Uterus (tissue), 4 donors: ENCODE results near the gene MAPT. TPM values are rescaled to one million over a fixed set of nuclear protein-coding genes. Genes with fewer than 3 reads are reported as not detected.

Experiments
- DNase-seq, 2 donors: peaks; one replicate each; pipeline ENCODE4 v3.0.0-alpha.2; 2019 to 2020
- H3K27ac ChIP-seq, 2 donors: fragments of 200-600 bp; sonication (generic); 1 replicate in 1 of 2; 2 replicates in 1 of 2; pipeline ENCODE4 v1.5.1; 2016 to 2018
- H3K27me3 ChIP-seq, 2 donors: fragments of 200-600 bp; sonication (generic); one replicate each; pipeline ENCODE4 v1.5.1; 2018 to 2019; ENCODE audit warnings: control low read depth in 1 of 2
- H3K36me3 ChIP-seq, 2 donors: fragments of 200-600 bp; sonication (generic); one replicate each; pipeline ENCODE4 v1.5.1; 2019; ENCODE audit warnings: control low read depth in 1 of 2
- H3K4me1 ChIP-seq, 2 donors: fragments of 200-600 bp; sonication (generic); one replicate each; pipeline ENCODE4 v1.5.1; 2018 to 2019; ENCODE audit warnings: control low read depth in 1 of 2
- H3K4me3 ChIP-seq, 2 donors: fragments of 200-600 bp; sonication (generic); 1 replicate in 1 of 2; 2 replicates in 1 of 2; pipeline ENCODE4 v1.5.1; 2018 to 2019; ENCODE audit warnings: mild to moderate bottlenecking in 1 of 2
- H3K9me3 ChIP-seq, 2 donors: fragments of 200-600 bp; sonication (generic); one replicate each; pipeline ENCODE4 v1.5.1; 2019; ENCODE audit warnings: control low read depth in 1 of 2
- POLR2A ChIP-seq, 2 donors: fragments of 450-650 bp; IDR thresholded peaks; one replicate each; pipeline ENCODE4 v1.6.1; 2016; ENCODE audit warnings: antibody characterized with exemption in 2 of 2, mild to moderate bottlenecking in 1 of 2, moderate library complexity in 1 of 2
- intact Hi-C: fragments of 100-400 bp; cut with DNase I; formaldehyde crosslinking; loops from one replicate; pipeline ENCODE4 v1.15.1; 2023; ENCODE audit warnings: low total_unique reads
- total RNA-seq, 4 donors: library from RNA; depleted of rRNA in 3 of 4; stranded (reverse); fragments of >200 nt in 3 of 4; gene quantifications; one replicate each; pipeline versions ENCODE4 v1.1.0 to v1.2.4, GENCODE V29; 2014 to 2023
- TF ChIP-seq, protein P1 (sequence below), 4 experiments: fragments of 200-600 bp in 2 of 4; fragments of 450-650 bp in 2 of 4; sonication (generic) in 2 of 4; IDR thresholded peaks; one replicate each; pipeline ENCODE4 v1.5.1; 2016 to 2019; ENCODE audit warnings: antibody characterized with exemption in 4 of 4, mild to moderate bottlenecking in 2 of 4, moderate library complexity in 1 of 4
- donor health status: DM: yes; HTN: yes; CAD: no.

The MAPT gene
- total RNA-seq, 4 donors from 2014 or later = 0.26 to 4.1 (median 1.5) TPM; not detected in 1

DNA sequence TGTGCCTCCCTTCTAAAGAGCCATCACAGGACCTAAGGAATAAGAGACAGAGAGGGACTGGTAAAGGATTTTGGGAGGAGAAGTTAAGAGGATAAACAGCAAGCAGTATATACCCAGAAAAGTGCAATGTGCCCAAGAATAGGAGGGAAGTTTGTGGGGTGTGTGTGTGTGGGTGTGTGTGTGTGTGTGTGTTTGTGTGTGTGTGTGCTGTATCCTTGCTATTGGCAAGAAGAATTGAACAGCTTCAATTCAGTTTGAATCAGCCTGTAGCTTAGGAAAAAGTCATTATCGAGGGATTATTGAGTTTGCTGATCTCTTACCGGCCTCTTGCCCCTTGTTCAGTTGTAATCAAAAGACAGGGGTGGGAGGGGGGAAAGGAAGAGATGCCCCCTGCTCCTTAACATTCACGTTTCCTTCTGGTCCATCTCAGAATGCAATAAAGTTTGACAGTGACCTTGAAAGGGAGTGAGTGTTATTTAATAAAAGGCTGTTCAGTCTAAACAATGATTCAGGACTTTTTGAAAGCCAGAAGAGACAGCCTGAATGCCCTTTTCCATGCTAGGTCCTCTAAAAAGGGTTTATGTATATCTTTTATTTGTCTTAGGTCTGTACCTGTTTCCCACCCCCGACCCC, 23.9 kb upstream of the MAPT start:
- no peak overlapping the region for H3K4me3 ChIP-seq
- no peaks in the 10 kb centered on the region for H3K36me3 ChIP-seq
- H3K27ac ChIP-seq = no peak overlapping the region
- TF ChIP-seq, protein P1, sequence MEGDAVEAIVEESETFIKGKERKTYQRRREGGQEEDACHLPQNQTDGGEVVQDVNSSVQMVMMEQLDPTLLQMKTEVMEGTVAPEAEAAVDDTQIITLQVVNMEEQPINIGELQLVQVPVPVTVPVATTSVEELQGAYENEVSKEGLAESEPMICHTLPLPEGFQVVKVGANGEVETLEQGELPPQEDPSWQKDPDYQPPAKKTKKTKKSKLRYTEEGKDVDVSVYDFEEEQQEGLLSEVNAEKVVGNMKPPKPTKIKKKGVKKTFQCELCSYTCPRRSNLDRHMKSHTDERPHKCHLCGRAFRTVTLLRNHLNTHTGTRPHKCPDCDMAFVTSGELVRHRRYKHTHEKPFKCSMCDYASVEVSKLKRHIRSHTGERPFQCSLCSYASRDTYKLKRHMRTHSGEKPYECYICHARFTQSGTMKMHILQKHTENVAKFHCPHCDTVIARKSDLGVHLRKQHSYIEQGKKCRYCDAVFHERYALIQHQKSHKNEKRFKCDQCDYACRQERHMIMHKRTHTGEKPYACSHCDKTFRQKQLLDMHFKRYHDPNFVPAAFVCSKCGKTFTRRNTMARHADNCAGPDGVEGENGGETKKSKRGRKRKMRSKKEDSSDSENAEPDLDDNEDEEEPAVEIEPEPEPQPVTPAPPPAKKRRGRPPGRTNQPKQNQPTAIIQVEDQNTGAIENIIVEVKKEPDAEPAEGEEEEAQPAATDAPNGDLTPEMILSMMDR (IDR thresholded peaks at IDR 0.05) = no peak
- no peak for TF ChIP-seq POLR2A (IDR thresholded peaks at IDR 0.05)
- H3K27me3 ChIP-seq = no peaks in the 10 kb centered on the region
- DNase-seq = no peak
- H3K4me1 ChIP-seq = no peaks in the 10 kb centered on the region
- intact Hi-C loops = no loop called here
- no peaks in the 10 kb centered on the region for H3K9me3 ChIP-seq

DNA sequence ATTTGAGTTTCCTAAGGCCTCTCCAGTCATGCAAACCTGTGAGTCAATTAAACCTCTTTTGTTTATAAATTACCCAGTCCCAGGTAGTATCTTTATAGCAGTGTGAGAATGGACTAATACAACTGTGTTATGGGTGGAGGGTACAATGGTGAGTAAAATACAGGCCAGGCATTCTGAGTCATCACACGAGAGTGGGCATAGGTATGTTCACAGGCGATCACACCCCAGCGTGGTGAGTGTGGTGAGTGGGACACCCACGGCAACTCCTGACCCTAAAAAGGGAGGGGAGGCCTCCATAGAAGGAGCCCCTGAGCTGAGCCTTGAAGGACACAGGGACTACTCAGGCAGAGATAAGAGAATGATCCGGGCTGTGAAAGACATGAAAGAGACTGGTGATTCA, 22.6 kb upstream of the MAPT start:
- DNase-seq = no peak
- intact Hi-C loops = no loop called here
- no peaks in the 10 kb centered on the region for H3K36me3 ChIP-seq
- no peaks in the 10 kb centered on the region for H3K27me3 ChIP-seq
- no peaks in the 10 kb centered on the region for H3K9me3 ChIP-seq
- no peak overlapping the region for H3K4me3 ChIP-seq
- TF ChIP-seq POLR2A (IDR thresholded peaks at IDR 0.05) = no peak
- TF ChIP-seq, protein P1 (IDR thresholded peaks at IDR 0.05) = no peak
- no peak overlapping the region for H3K27ac ChIP-seq
- no peaks in the 10 kb centered on the region for H3K4me1 ChIP-seq

- Histone ChIP-seq H3K4me1 (no peaks in the 10 kb centered on the region), H3K4me3 (no peak overlapping the region), H3K9me3 (no peaks in the 10 kb centered on the region), H3K27ac (no peak overlapping the region), H3K27me3 (no peaks in the 10 kb centered on the region), H3K36me3 (no peaks in the 10 kb centered on the region)
- no peak for DNase-seq
- intact Hi-C loops = no loop called here
- TF ChIP-seq POLR2A (IDR thresholded peaks at IDR 0.05) = no peak
- TF ChIP-seq, protein P1 (IDR thresholded peaks at IDR 0.05) = no peak
Observed at GRCh38 chr17:45873728-45874127, 20.6 kb upstream of the MAPT start.

GRCh38 chr17:45874151-45874550, 20.2 kb upstream of the MAPT start:
- no peaks in the 10 kb centered on the region for H3K36me3 ChIP-seq
- no peak for DNase-seq
- no peaks in the 10 kb centered on the region for H3K27me3 ChIP-seq
- H3K4me1 ChIP-seq = no peaks in the 10 kb centered on the region
- TF ChIP-seq POLR2A (IDR thresholded peaks at IDR 0.05) = no peak
- TF ChIP-seq, protein P1 (IDR thresholded peaks at IDR 0.05) = no peak
- no peak overlapping the region for H3K4me3 ChIP-seq
- no peak overlapping the region for H3K27ac ChIP-seq
- no peaks in the 10 kb centered on the region for H3K9me3 ChIP-seq
- intact Hi-C loops = no loop called here

DNA sequence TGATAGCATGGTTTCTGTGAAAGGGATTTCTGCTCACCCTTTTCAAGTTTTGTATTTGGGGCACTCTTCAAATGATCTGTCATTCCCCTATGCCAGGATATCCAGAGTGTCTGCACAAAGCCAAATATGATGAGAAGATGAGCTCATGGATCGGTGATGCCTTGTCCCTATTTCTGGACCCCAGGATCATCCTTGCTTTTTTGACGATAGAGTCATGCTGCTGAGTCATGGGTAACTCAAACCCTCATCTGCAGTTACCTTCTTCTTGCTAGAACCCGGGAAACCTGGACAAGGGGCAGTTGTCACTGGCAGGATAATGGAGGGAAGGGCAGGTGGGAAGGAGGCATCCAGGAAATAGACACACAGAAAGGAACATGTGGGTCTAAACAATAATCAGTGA, 17.8 kb upstream of the MAPT start:
- intact Hi-C loops = no loop called here
- no peak for DNase-seq
- no peaks in the 10 kb centered on the region for H3K9me3 ChIP-seq
- no peaks in the 10 kb centered on the region for H3K36me3 ChIP-seq
- no peaks in the 10 kb centered on the region for H3K27me3 ChIP-seq
- H3K4me3 ChIP-seq = no peak overlapping the region
- TF ChIP-seq, protein P1 (IDR thresholded peaks at IDR 0.05) = no peak
- no peak for TF ChIP-seq POLR2A (IDR thresholded peaks at IDR 0.05)
- no peak overlapping the region for H3K27ac ChIP-seq
- H3K4me1 ChIP-seq = no peaks in the 10 kb centered on the region
